Smooth muscle cell (in vitro differentiated cells): Measurements from ENCODE around the gene THPO. TPM values are rescaled to one million over a fixed set of nuclear protein-coding genes. Genes with fewer than 3 reads are reported as not detected.

Experiments used
- DNase-seq: peaks from one replicate; lab custom pipeline; 2025; ENCODE audit not compliant: unreplicated experiment; lab: John Stamatoyannopoulos, UW
- H2AFZ ChIP-seq: fragments of 200-600 bp; sonication (generic); 2 replicates; pipeline ENCODE4 v1.6.0; 2016; ENCODE audit warnings: antibody characterized with exemption, low read depth, mild to moderate bottlenecking
- H3F3A ChIP-seq: fragments of 200-600 bp; sonication (generic); 2 replicates; pipeline ENCODE4 v1.6.0; 2017; ENCODE audit warnings: antibody characterized with exemption, low read depth
- H3K27ac ChIP-seq: fragments of 200-600 bp; sonication (generic); 2 replicates; pipeline ENCODE4 v1.5.1; 2016; ENCODE audit warnings: low read depth, mild to moderate bottlenecking
- H3K27me3 ChIP-seq: fragments of 200-600 bp; sonication (generic); 2 replicates; pipeline ENCODE4 v1.6.1; 2016; ENCODE audit warnings: low read depth, mild to moderate bottlenecking
- H3K36me3 ChIP-seq: fragments of 200-600 bp; sonication (generic); 2 replicates; pipeline ENCODE4 v1.5.1; 2016; ENCODE audit warnings: low read depth
- H3K4me1 ChIP-seq: fragments of 200-600 bp; sonication (generic); 2 replicates; pipeline ENCODE4 v1.5.1; 2016; ENCODE audit warnings: low read depth
- H3K4me2 ChIP-seq: fragments of 200-600 bp; sonication (generic); 2 replicates; pipeline ENCODE4 v1.6.0; 2016; ENCODE audit warnings: mild to moderate bottlenecking
- H3K4me3 ChIP-seq: fragments of 200-600 bp; sonication (generic); 2 replicates; pipeline ENCODE4 v1.5.1; 2016; ENCODE audit warnings: mild to moderate bottlenecking
- H3K79me2 ChIP-seq: fragments of 200-600 bp; sonication (generic); 2 replicates; pipeline ENCODE4 v1.6.0; 2016; ENCODE audit warnings: low read depth, mild to moderate bottlenecking
- H3K9ac ChIP-seq: fragments of 200-600 bp; sonication (generic); 2 replicates; pipeline ENCODE4 v1.6.0; 2016; ENCODE audit warnings: low read depth
- H3K9me3 ChIP-seq: fragments of 200-600 bp; sonication (generic); replicated peaks from 2 replicates; pipeline ENCODE4 v1.5.1; 2016; ENCODE audit warnings: low read depth
- H4K20me1 ChIP-seq: fragments of 200-600 bp; sonication (generic); 2 replicates; pipeline ENCODE4 v1.6.0; 2016; ENCODE audit warnings: low read depth
- WGBS: methylation state at CpG from one replicate; pipeline ENCODE4 v1.1.7; 2016; ENCODE audit warnings: low lambda C conversion rate; 5-methylcytosine and 5-hydroxymethylcytosine counted together
- polyA plus RNA-seq: library from polyadenylated mRNA; unstranded; fragments of >200 nt; fragmentation: Nextera tagmentation; extraction: Ambion mirVana; gene quantifications from 2 replicates; pipeline ENCODE4 v1.2.1, GENCODE V29; 2016
- total RNA-seq: library from RNA; depleted of rRNA; stranded (reverse); fragments of >200 nt; gene quantifications from 2 replicates; pipeline ENCODE4 v1.2.3, GENCODE V29; 2014
- TF ChIP-seq, protein P1 (sequence below): fragments of 200-600 bp; sonication (generic); IDR thresholded peaks from 2 replicates; pipeline ENCODE4 v1.5.1; 2017; ENCODE audit warnings: borderline replicate concordance, mild to moderate bottlenecking, antibody characterized with exemption; ENCODE audit not compliant: insufficient read depth, poor library complexity, severe bottlenecking

THPO gene
- total and polyA plus RNA-seq, 2 experiments from 2014 or later: 0.45 TPM; not detected in 1

DNA sequence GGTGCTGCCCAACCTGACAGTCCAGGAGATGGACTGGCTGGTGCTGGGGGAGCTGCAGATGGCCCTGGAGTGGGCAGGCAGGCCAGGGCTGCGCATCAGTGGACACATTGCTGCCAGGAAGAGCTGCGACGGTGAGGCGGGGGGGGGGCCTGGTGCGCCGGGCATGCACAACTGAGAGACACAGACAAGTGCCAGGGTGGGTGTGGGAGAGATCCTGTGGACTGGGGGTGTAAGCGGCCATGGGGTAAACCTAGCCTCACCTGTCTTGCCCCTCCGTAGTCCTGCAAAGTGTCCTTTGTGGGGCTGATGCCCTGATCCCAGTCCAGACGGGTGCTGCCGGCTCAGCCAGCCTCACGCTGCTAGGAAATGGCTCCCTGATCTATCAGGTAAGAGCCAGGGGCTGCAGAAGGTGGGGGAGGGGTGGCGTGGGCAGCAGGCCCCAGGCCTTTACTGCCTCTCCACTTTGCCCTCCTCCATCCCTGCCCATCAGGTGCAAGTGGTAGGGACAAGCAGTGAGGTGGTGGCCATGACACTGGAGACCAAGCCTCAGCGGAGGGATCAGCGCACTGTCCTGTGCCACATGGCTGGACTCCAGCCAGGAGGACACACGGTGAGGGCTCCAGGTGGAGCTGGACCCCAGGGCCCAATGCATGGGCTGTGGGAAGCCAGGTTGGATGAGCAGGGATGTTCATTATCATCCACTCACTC lies 5.2 kb upstream of the THPO start:
- H3K79me2 ChIP-seq: no peaks in the 10 kb centered on the region
- peaks cover 14% of the 10 kb centered on the region for H3K4me1 ChIP-seq
- H3K9ac ChIP-seq: no peak overlapping the region
- no peak overlapping the region for H3K4me2 ChIP-seq
- no peak overlapping the region for H2AFZ ChIP-seq
- H3F3A ChIP-seq: no peaks in the 10 kb centered on the region
- no peaks in the 10 kb centered on the region for H3K9me3 ChIP-seq
- H4K20me1 ChIP-seq: no peaks in the 10 kb centered on the region
- no peak for DNase-seq
- no peak overlapping the region for H3K27ac ChIP-seq
- no peak overlapping the region for H3K4me3 ChIP-seq
- TF ChIP-seq, protein P1, sequence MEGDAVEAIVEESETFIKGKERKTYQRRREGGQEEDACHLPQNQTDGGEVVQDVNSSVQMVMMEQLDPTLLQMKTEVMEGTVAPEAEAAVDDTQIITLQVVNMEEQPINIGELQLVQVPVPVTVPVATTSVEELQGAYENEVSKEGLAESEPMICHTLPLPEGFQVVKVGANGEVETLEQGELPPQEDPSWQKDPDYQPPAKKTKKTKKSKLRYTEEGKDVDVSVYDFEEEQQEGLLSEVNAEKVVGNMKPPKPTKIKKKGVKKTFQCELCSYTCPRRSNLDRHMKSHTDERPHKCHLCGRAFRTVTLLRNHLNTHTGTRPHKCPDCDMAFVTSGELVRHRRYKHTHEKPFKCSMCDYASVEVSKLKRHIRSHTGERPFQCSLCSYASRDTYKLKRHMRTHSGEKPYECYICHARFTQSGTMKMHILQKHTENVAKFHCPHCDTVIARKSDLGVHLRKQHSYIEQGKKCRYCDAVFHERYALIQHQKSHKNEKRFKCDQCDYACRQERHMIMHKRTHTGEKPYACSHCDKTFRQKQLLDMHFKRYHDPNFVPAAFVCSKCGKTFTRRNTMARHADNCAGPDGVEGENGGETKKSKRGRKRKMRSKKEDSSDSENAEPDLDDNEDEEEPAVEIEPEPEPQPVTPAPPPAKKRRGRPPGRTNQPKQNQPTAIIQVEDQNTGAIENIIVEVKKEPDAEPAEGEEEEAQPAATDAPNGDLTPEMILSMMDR: no peak
- H3K36me3 ChIP-seq: no peaks in the 10 kb centered on the region
- peaks cover 18% of the 10 kb centered on the region for H3K27me3 ChIP-seq
- WGBS: 96% methylated on average over 15 of the region's 15 CpGs

DNA sequence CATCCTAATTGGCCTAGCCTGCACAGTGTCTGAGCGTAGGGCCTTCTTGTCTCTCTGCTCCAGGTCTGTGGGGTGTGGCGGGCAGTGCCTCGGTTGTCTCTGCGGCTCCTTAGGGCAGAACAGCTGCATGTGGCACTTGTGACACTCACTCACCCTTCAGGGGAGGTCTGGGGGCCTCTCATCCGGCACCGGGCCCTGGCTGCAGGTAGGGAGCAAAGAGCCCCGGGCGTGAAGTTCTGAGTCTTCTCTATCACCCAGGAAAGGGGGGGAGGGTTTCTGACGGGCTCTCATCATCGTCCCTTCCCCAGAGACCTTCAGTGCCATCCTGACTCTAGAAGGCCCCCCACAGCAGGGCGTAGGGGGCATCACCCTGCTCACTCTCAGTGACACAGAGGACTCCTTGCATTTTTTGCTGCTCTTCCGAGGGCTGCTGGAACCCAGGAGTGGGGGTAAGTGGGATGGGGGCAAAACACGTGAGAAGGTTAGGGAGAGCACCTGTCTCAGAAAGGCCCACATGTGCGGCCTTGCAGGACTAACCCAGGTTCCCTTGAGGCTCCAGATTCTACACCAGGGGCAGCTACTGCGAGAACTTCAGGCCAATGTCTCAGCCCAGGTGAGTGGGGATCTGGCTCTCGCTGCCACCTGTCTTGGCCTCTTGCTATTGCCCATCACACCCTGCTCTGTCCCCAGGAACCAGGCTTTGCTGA lies 4.5 kb upstream of the THPO start:
- H3K4me1 ChIP-seq: peaks cover 21% of the 10 kb centered on the region
- no peaks in the 10 kb centered on the region for H3K79me2 ChIP-seq
- H3K9me3 ChIP-seq: no peaks in the 10 kb centered on the region
- no peak for DNase-seq
- no peaks in the 10 kb centered on the region for H3F3A ChIP-seq
- H3K4me2 ChIP-seq: no peak overlapping the region
- no peaks in the 10 kb centered on the region for H4K20me1 ChIP-seq
- H3K36me3 ChIP-seq: no peaks in the 10 kb centered on the region
- peaks cover 18% of the 10 kb centered on the region for H3K27me3 ChIP-seq
- no peak overlapping the region for H3K27ac ChIP-seq
- H3K4me3 ChIP-seq: no peak overlapping the region
- no peak overlapping the region for H2AFZ ChIP-seq
- no peak overlapping the region for H3K9ac ChIP-seq
- TF ChIP-seq, protein P1: no peak
- 91% methylated on average over 16 of the region's 16 CpGs for WGBS

DNA sequence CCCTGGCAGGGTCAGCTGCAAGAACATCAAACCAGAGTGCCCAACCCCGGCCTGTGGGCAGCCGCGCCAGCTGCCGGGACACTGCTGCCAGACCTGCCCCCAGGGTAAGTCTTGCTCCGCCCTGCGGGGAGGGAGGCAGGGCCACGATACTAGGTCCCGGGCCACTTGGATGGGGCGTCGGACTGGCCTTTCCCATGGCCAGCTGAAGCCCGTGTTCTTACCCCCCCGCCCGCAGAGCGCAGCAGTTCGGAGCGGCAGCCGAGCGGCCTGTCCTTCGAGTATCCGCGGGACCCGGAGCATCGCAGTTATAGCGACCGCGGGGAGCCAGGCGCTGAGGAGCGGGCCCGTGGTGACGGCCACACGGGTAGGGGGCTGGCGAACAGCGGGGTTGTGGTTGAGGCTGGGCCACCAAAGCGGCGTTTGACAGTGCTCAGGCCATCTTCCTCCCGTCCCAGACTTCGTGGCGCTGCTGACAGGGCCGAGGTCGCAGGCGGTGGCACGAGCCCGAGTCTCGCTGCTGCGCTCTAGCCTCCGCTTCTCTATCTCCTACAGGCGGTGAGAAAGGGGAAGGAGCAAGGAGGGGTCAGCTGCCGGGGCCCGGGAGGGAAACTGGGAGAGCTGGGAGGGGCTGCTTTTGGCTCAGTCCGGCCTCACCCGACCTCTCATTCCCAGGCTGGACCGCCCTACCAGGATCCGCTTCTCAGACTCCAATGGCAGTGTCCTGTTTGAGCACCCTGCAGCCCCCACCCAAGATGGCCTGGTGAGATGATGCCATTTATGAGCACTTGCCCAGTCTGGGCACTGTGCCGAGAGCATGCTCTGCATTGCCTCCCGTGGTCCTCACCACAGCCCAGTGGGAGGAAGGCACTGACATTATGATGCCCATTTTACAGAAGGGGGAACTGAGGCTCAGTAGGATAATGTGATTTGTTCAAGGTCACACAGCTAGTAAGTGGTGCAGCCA lies 3.5 kb upstream of the THPO start:
- Histone ChIP-seq H3K27me3 (peaks cover 18% of the 10 kb centered on the region), H3K79me2 (no peaks in the 10 kb centered on the region), H3K4me2 (peak overlapping the region; percentile 88), H3K4me3 (peak overlapping the region; percentile 57), H2AFZ (no peak overlapping the region), H3F3A (no peaks in the 10 kb centered on the region), H3K4me1 (peaks cover 22% of the 10 kb centered on the region), H3K36me3 (no peaks in the 10 kb centered on the region), H3K27ac (no peak overlapping the region), H3K9me3 (no peaks in the 10 kb centered on the region), H4K20me1 (no peaks in the 10 kb centered on the region), H3K9ac (no peak overlapping the region)
- WGBS: 11% methylated on average over 55 of the region's 55 CpGs
- DNase-seq: no peak
- TF ChIP-seq, protein P1: no peak
